Endothelial cell of umbilical vein (primary cell): ENCODE measurements around the gene DCTN4. TPM values are rescaled to one million over a fixed set of nuclear protein-coding genes. Genes with fewer than 3 reads are reported as not detected.

Experiments used
- BruUV-seq: library from RNA; stranded (reverse); fragments of 400-500 nt; replicated peaks from 2 replicates; lab custom pipeline; 2021; lab: Mats Ljungman, UMichigan
- CTCF ChIA-PET: fragments of 300-600, 350-600 bp; sonication (Branson Sonifier 250); formaldehyde crosslinking; loops from one replicate; lab custom pipeline; 2021; ENCODE audit warnings: antibody characterized with exemption, inconsistent platforms; lab: Charles Lee
- POLR2A ChIA-PET: fragments of 300-600, 350-600 bp; sonication (Branson Sonifier 250); formaldehyde crosslinking; loops from one replicate; lab custom pipeline; 2021; ENCODE audit warnings: antibody characterized with exemption, inconsistent platforms; lab: Charles Lee
- DNase-seq: peaks from one replicate; pipeline ENCODE4 v3.0.0-alpha.2; 2011; ENCODE audit warnings: low read depth, low spot score
- FAIRE-seq: peaks from 2 replicates; lab custom pipeline; 2011; peaks lifted over from hg19 to GRCh38; lab: Jason Lieb, UNC
- H2AFZ ChIP-seq: 2 replicates; pipeline ENCODE4 v1.6.0; 2012; ENCODE audit warnings: low read depth, low read length, control low read depth, inconsistent platforms
- H3K27ac ChIP-seq: 2 replicates; pipeline ENCODE4 v1.5.1; 2011; ENCODE audit warnings: low read depth, mild to moderate bottlenecking, control low read depth, low read length, moderate library complexity; ENCODE audit not compliant: insufficient read depth
- H3K27me3 ChIP-seq, 2 experiments: 2 replicates each; pipeline versions ENCODE4 v1.6.0 to v1.6.1; 2011; ENCODE audit warnings: low read length in 2 of 2, mixed read lengths in 1 of 2; ENCODE audit not compliant: control insufficient read depth in 2 of 2, insufficient read depth in 2 of 2
- H3K36me3 ChIP-seq, 2 experiments: 2 replicates in 1 of 2; 3 replicates in 1 of 2; pipeline ENCODE4 v1.5.1; 2011; ENCODE audit warnings: low read length in 2 of 2, mild to moderate bottlenecking in 1 of 2, moderate library complexity in 1 of 2; ENCODE audit not compliant: control insufficient read depth in 2 of 2, insufficient read depth in 2 of 2; ENCODE audit errors: extremely low read depth in 1 of 2
- H3K4me1 ChIP-seq: 3 replicates; pipeline ENCODE4 v1.5.1; 2011; ENCODE audit warnings: mild to moderate bottlenecking, low read length; ENCODE audit not compliant: control insufficient read depth, insufficient read depth; ENCODE audit errors: extremely low read depth
- H3K4me2 ChIP-seq: 2 replicates; pipeline ENCODE4 v1.6.1; 2011; ENCODE audit warnings: low read length, control low read depth, mixed read lengths; ENCODE audit not compliant: insufficient read depth
- H3K4me3 ChIP-seq, 3 experiments: fragments of 200-600 bp in 1 of 3; sonication (generic), shearing (Covaris generic) in 1 of 3; replicated peaks in 1 of 3; 2 replicates each; pipeline ENCODE4 v1.5.1; 2011 to 2016; ENCODE audit warnings: control low read depth in 3 of 3, low read length in 3 of 3, mild to moderate bottlenecking in 2 of 3, inconsistent platforms in 1 of 3, low read depth in 1 of 3, moderate library complexity in 1 of 3; ENCODE audit not compliant: insufficient read depth in 1 of 3
- H3K79me2 ChIP-seq: 2 replicates; pipeline ENCODE4 v1.6.0; 2012; ENCODE audit warnings: low read length, inconsistent platforms; ENCODE audit not compliant: control insufficient read depth, insufficient read depth
- H3K9ac ChIP-seq: replicated peaks from 2 replicates; pipeline ENCODE3; 2011; ENCODE audit warnings: low read length, control low read depth; ENCODE audit not compliant: insufficient read depth; ENCODE audit errors: extremely low read depth
- H3K9me1 ChIP-seq: replicated peaks from 3 replicates; pipeline ENCODE4 v1.6.0; 2011; ENCODE audit warnings: mild to moderate bottlenecking, low read length; ENCODE audit not compliant: control insufficient read depth, insufficient read depth; ENCODE audit errors: extremely low read depth
- H3K9me3 ChIP-seq: replicated peaks from 2 replicates; pipeline ENCODE4 v1.5.1; 2012; ENCODE audit warnings: low read length, inconsistent platforms; ENCODE audit not compliant: control insufficient read depth, insufficient read depth
- H4K20me1 ChIP-seq: replicated peaks from 2 replicates; pipeline ENCODE3; 2011; ENCODE audit warnings: mild to moderate bottlenecking, low read length; ENCODE audit not compliant: control insufficient read depth, insufficient read depth; ENCODE audit errors: extremely low read depth
- CTCF ChIP-seq, 2 donors: IDR thresholded peaks; 1 replicate in 1 of 2; 2 replicates in 1 of 2; pipeline ENCODE4 v1.5.1; 2011; ENCODE audit warnings: low read length in 2 of 2, mild to moderate bottlenecking in 2 of 2, moderate library complexity in 2 of 2, control low read depth in 1 of 2, inconsistent platforms in 1 of 2, low read depth in 1 of 2; ENCODE audit not compliant: insufficient read depth in 1 of 2; ENCODE audit errors: extremely low read depth in 1 of 2
- EZH2 ChIP-seq: IDR thresholded peaks from 2 replicates; pipeline ENCODE4 v1.6.1; 2012; ENCODE audit warnings: borderline replicate concordance, low read depth, mild to moderate bottlenecking, moderate library complexity, low read length, inconsistent platforms; ENCODE audit not compliant: severe bottlenecking
- FOS ChIP-seq: IDR thresholded peaks from 2 replicates; pipeline ENCODE4 v1.6.1; 2011; ENCODE audit warnings: mild to moderate bottlenecking, low read length, moderate library complexity, borderline replicate concordance; ENCODE audit not compliant: insufficient read depth
- GATA2 ChIP-seq: IDR thresholded peaks from 2 replicates; pipeline ENCODE4 v1.7.0; 2011; ENCODE audit warnings: low read depth, mild to moderate bottlenecking, moderate library complexity, mixed read lengths, low read length; ENCODE audit not compliant: insufficient read length, insufficient read depth
- JUN ChIP-seq: IDR thresholded peaks from 2 replicates; pipeline ENCODE4 v1.6.1; 2011; ENCODE audit warnings: borderline replicate concordance, low read depth; ENCODE audit not compliant: insufficient read length, insufficient read depth
- MAX ChIP-seq: IDR thresholded peaks from 2 replicates; pipeline ENCODE4 v1.6.1; 2011; ENCODE audit not compliant: insufficient read depth, insufficient read length
- MYC ChIP-seq: IDR thresholded peaks from one replicate; pipeline ENCODE4 v1.6.1; 2011; ENCODE audit warnings: mild to moderate bottlenecking, low read depth, low read length
- POLR2A ChIP-seq: IDR thresholded peaks from 2 replicates; pipeline ENCODE4 v1.6.1; 2012; ENCODE audit warnings: low read depth, mild to moderate bottlenecking, control low read depth, low read length
- POLR2AphosphoS5 ChIP-seq: IDR thresholded peaks from 2 replicates; pipeline ENCODE4 v1.6.1; 2012; ENCODE audit warnings: low read depth, mild to moderate bottlenecking, control low read depth, low read length, moderate library complexity; ENCODE audit not compliant: insufficient read depth
- dilution Hi-C: fragments of 300-500 bp; cut with MboI; formaldehyde crosslinking; loops from one replicate; pipeline ENCODE4 v1.15.0; 2019; ENCODE audit warnings: low sequenced_read_pairs; ENCODE audit not compliant: extremely low pct_ligation_motif_present
- intact Hi-C: fragments of 100-400 bp; cut with micrococcal nuclease; formaldehyde crosslinking; loops from one replicate; pipeline ENCODE4 v1.10.0; 2022
- polyA plus RNA-seq, 4 experiments: library from polyadenylated mRNA; depleted of rRNA in 3 of 4; stranded (reverse) in 3 of 4; unstranded in 1 of 4; fragments of >200 nt; gene quantifications; 2 replicates each; pipeline versions ENCODE4 v1.2.1 to v1.2.3, GENCODE V29; 2011 to 2012; ENCODE audit warnings: missing spikeins in 1 of 4
- total RNA-seq: library from RNA; stranded (reverse); gene quantifications from 2 replicates; pipeline ENCODE4 v1.2.3, GENCODE V29; 2021

Gene DCTN4
- total and polyA plus RNA-seq, 2 donors (not counting 3 experiments of a cell fraction or from before 2014, with no cell fraction given) = 22.4 to 47.3 TPM

GRCh38 chr5:150781706-150782614 is 23.1 kb upstream of the DCTN4 start:
- Histone ChIP-seq H4K20me1 (no peaks in the 10 kb centered on the region), H3K4me3 (no peak overlapping the region), H3K9ac (no peak overlapping the region), H3K27me3 (peaks cover 29 to 33% of the 10 kb centered on the region in 2 experiments), H2AFZ (no peak overlapping the region), H3K27ac (no peak overlapping the region), H3K36me3 (no peaks in the 10 kb centered on the region), H3K4me1 (peaks cover 22% of the 10 kb centered on the region), H3K4me2 (no peak overlapping the region), H3K79me2 (no peaks in the 10 kb centered on the region), H3K9me1 (no peaks in the 10 kb centered on the region), H3K9me3 (no peaks in the 10 kb centered on the region)
- DNase-seq = no peak
- TF ChIP-seq JUN = no peak
- TF ChIP-seq POLR2AphosphoS5 = no peak
- TF ChIP-seq FOS = no peak
- TF ChIP-seq EZH2 = no peak
- no peak for TF ChIP-seq CTCF (IDR thresholded peaks at IDR 0.05; ENCODE audit: extremely low read depth in 1 of 2, insufficient read depth in 1 of 2, low read depth in 1 of 2, low read length in 2 of 2)
- no peak for TF ChIP-seq MYC
- no peak for TF ChIP-seq GATA2
- TF ChIP-seq MAX = no peak
- TF ChIP-seq POLR2A = no peak
- no TSS peak for BruUV-seq
- dilution Hi-C loops = no loop called here
- ChIA-PET POLR2A (no interaction called here), CTCF (interaction anchor here (4.2 kb wide), 1 partner anchor 19 kb away, joined by 36 read pairs; no protein-coding TSS in a partner anchor)
- no peak for FAIRE-seq
- intact Hi-C loops = no loop called here
